Measurements from ENCODE around the gene PRM3.

Gene PRM3

GRCh38 chr16:11242658-11243057 lies 30.8 kb downstream of the PRM3 start:
- DNase-seq (ENCODE audit: low read depth in 2 of 2) = no peak

GRCh38 chr16:11241480-11242204 lies 31.8 kb downstream of the PRM3 start:
- DNase-seq (ENCODE audit: low read depth in 2 of 2) = no peak

- no peak for DNase-seq (ENCODE audit: low read depth in 2 of 2)
Observed at GRCh38 chr16:11240636-11241473, 32.6 kb downstream of the PRM3 start.

- DNase-seq (ENCODE audit: low read depth in 2 of 2) = no peak
Observed at GRCh38 chr16:11239644-11240632, 33.5 kb downstream of the PRM3 start.

- DNase-seq (ENCODE audit: low read depth in 2 of 2) = no peak
Observed at GRCh38 chr16:11238272-11239202, 34.9 kb downstream of the PRM3 start.

GRCh38 chr16:11236461-11237254 lies 36.8 kb downstream of the PRM3 start:
- DNase-seq (ENCODE audit: low read depth in 2 of 2) = no peak

GRCh38 chr16:11235703-11235991 lies 37.8 kb downstream of the PRM3 start:
- no peak for DNase-seq (ENCODE audit: low read depth in 2 of 2)

GRCh38 chr16:11234884-11235702 lies 38.3 kb downstream of the PRM3 start:
- DNase-seq (ENCODE audit: low read depth in 2 of 2) = no peak

- no peak for DNase-seq (ENCODE audit: low read depth in 2 of 2)
Observed at GRCh38 chr16:11233727-11234376, 39.6 kb downstream of the PRM3 start.

GRCh38 chr16:11232852-11233726 lies 40.3 kb downstream of the PRM3 start:
- peak; percentile 84 to 89 for DNase-seq (ENCODE audit: low read depth in 2 of 2)

GRCh38 chr16:11232302-11232851 lies 41.1 kb downstream of the PRM3 start:
- DNase-seq (ENCODE audit: low read depth in 2 of 2) = no peak

GRCh38 chr16:11231367-11231970 lies 42.0 kb downstream of the PRM3 start:
- no peak for DNase-seq (ENCODE audit: low read depth in 2 of 2)

GRCh38 chr16:11229906-11230305 lies 43.5 kb downstream of the PRM3 start:
- DNase-seq (ENCODE audit: low read depth in 2 of 2) = no peak

GRCh38 chr16:11229432-11229831 lies 44.0 kb downstream of the PRM3 start:
- no peak for DNase-seq (ENCODE audit: low read depth in 2 of 2)

GRCh38 chr16:11225677-11226549 lies 47.5 kb downstream of the PRM3 start:
- DNase-seq (ENCODE audit: low read depth in 2 of 2) = no peak

All from stimulated activated CD8-positive, alpha-beta memory T cell treated with anti-CD3 and anti-CD28 coated beads, Interleukin-7, amount 100 ng/mL, for 1 hour (primary cell).